Osteoblast (primary cell): ENCODE data around the gene FHIT. TPM values are rescaled to one million over a fixed set of nuclear protein-coding genes. Genes with fewer than 3 reads are reported as not detected.

Source experiments
- DNase-seq: peaks from one replicate; pipeline ENCODE4 v3.0.0; 2011; ENCODE audit warnings: low spot score, mixed read lengths; ENCODE audit not compliant: insufficient read length; ENCODE audit errors: missing footprints
- H2AFZ ChIP-seq: 2 replicates; pipeline ENCODE4 v1.6.0; 2011; ENCODE audit warnings: mild to moderate bottlenecking, low read length
- H3K27ac ChIP-seq: 2 replicates; pipeline ENCODE4 v1.5.1; 2011; ENCODE audit warnings: mild to moderate bottlenecking, low read depth, low read length, moderate library complexity
- H3K27me3 ChIP-seq: 2 replicates; pipeline ENCODE4 v1.6.0; 2012; ENCODE audit warnings: mild to moderate bottlenecking, control low read depth, inconsistent platforms, low read length, moderate library complexity; ENCODE audit not compliant: insufficient read depth
- H3K36me3 ChIP-seq: 2 replicates; pipeline ENCODE4 v1.5.1; 2011; ENCODE audit warnings: mild to moderate bottlenecking, low read length, control low read depth, moderate library complexity; ENCODE audit not compliant: insufficient read depth
- H3K4me1 ChIP-seq: 2 replicates; pipeline ENCODE4 v1.5.1; 2011; ENCODE audit warnings: mild to moderate bottlenecking, low read length, control low read depth, moderate library complexity; ENCODE audit not compliant: insufficient read depth
- H3K4me2 ChIP-seq: 2 replicates; pipeline ENCODE4 v1.6.0; 2011; ENCODE audit warnings: mild to moderate bottlenecking, low read length; ENCODE audit not compliant: insufficient read depth
- H3K4me3 ChIP-seq: fragments of 200-600 bp; sonication (generic); 3 replicates; pipeline ENCODE4 v1.5.1; 2012; ENCODE audit warnings: mild to moderate bottlenecking, low read length, inconsistent platforms; ENCODE audit not compliant: insufficient read depth
- H3K79me2 ChIP-seq: 2 replicates; pipeline ENCODE4 v1.6.0; 2012; ENCODE audit warnings: mild to moderate bottlenecking, low read length, control low read depth, inconsistent platforms; ENCODE audit not compliant: insufficient read depth
- H3K9me3 ChIP-seq: 2 replicates; pipeline ENCODE4 v1.5.1; 2011; ENCODE audit warnings: low read depth, low read length, control low read depth
- H4K20me1 ChIP-seq: 2 replicates; pipeline ENCODE4 v1.6.0; 2012; ENCODE audit warnings: mild to moderate bottlenecking, low read length, control low read depth; ENCODE audit not compliant: insufficient read depth
- total RNA-seq: library from RNA; depleted of rRNA; stranded (reverse); fragments of >200 nt; gene quantifications from 2 replicates; pipeline ENCODE4 v1.2.3, GENCODE V29; 2012
- TF ChIP-seq, protein P1 (sequence below): IDR thresholded peaks from 2 replicates; pipeline ENCODE4 v1.5.1; 2011; ENCODE audit warnings: mild to moderate bottlenecking, low read depth, low read length, moderate library complexity; ENCODE audit errors: extremely low read depth

Gene FHIT
- total RNA-seq, 1 donor: 3.3 TPM

DNA sequence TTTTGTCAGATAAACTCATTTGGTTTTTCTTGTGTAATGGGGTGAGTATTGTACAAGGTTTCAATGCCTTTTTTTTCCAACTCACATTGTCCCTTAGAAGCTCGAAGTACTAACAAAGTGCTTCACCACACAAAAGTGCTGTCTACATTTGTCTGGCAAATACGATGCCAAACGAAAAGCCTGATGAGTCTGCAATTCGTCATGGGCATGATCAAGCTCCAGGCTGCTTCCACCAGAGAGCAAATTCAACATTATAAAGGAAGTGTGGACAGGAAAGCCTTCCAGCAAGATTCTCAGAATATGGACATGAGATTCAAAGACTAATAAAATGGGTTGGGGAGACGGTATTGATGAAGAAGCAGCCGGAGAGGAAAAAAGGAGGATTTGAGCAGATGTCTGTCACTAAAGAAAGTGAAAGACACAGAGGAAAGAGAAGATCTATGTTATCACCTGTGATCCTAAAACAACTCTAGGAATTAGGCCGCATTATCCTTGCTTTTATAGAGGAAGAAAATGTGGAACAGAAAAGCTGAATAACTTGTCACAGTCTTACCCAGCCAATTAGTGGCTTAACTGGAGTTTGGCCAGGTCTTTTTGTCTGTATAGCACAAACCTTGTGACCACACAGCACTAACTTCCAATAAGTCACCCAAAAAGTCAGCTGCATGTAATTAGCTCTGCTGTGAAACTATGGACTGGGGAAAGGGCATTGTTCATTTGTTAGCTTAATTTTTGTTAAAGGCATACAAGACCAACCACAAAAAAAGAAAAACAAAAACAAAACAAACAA is 494.8 kb downstream of the FHIT start:
- Histone ChIP-seq H3K4me2 (peak overlapping the region; percentile 36), H3K79me2 (no peaks in the 10 kb centered on the region), H3K4me3 (no peak overlapping the region), H2AFZ (peak overlapping the region; percentile 36), H4K20me1 (no peaks in the 10 kb centered on the region), H3K4me1 (no peaks in the 10 kb centered on the region), H3K36me3 (no peaks in the 10 kb centered on the region), H3K9me3 (no peaks in the 10 kb centered on the region), H3K27me3 (no peaks in the 10 kb centered on the region), H3K27ac (no peak overlapping the region)
- TF ChIP-seq, protein P1, sequence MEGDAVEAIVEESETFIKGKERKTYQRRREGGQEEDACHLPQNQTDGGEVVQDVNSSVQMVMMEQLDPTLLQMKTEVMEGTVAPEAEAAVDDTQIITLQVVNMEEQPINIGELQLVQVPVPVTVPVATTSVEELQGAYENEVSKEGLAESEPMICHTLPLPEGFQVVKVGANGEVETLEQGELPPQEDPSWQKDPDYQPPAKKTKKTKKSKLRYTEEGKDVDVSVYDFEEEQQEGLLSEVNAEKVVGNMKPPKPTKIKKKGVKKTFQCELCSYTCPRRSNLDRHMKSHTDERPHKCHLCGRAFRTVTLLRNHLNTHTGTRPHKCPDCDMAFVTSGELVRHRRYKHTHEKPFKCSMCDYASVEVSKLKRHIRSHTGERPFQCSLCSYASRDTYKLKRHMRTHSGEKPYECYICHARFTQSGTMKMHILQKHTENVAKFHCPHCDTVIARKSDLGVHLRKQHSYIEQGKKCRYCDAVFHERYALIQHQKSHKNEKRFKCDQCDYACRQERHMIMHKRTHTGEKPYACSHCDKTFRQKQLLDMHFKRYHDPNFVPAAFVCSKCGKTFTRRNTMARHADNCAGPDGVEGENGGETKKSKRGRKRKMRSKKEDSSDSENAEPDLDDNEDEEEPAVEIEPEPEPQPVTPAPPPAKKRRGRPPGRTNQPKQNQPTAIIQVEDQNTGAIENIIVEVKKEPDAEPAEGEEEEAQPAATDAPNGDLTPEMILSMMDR: no peak
- no peak for DNase-seq

DNA sequence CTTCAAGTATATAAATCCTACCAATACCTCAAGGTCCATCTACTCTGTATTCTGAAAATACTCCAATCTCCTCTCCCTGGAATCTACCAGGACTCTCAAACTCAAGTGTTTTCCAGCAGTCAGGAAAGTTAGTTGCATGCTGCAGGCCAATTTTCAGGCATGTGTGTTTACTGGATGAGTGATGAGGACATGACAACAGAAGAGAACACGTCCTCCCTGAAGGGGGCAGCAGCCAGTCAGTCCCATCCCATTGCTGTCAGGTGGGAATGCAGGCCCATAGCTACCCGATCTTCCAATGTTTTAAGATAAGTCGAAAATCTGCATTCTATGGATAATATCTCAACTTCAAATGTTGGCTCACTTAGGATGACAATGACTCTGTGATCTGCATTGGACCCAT is 496.2 kb downstream of the FHIT start:
- Histone ChIP-seq H3K79me2 (no peaks in the 10 kb centered on the region), H2AFZ (no peak overlapping the region), H3K4me2 (no peak overlapping the region), H3K27me3 (no peaks in the 10 kb centered on the region), H3K27ac (no peak overlapping the region), H3K4me3 (no peak overlapping the region), H3K36me3 (no peaks in the 10 kb centered on the region), H3K4me1 (no peaks in the 10 kb centered on the region), H3K9me3 (no peaks in the 10 kb centered on the region), H4K20me1 (no peaks in the 10 kb centered on the region)
- TF ChIP-seq, protein P1: peak; percentile 18
- no peak for DNase-seq

DNA sequence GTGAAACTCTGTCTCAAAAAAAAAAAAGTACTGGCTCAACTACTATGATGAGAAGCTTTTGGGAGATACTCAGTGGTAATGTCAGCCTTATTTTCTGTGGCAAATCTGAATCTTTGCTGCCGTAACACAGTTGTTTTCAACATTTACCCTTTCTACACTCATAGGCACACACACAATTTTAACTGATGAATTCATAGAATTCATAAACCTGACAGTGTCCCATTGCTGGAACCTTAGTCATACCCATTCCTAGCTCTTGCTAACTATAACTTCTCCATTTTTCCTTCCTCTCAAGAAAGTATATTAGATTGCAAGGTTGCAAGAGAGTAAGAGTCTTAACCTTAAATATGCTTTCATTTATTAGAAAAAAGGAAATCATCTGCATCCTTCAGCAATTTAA is 496.6 kb downstream of the FHIT start:
- H3K9me3 ChIP-seq: no peaks in the 10 kb centered on the region
- no peak overlapping the region for H3K27ac ChIP-seq
- no peaks in the 10 kb centered on the region for H3K4me1 ChIP-seq
- no peaks in the 10 kb centered on the region for H4K20me1 ChIP-seq
- H3K27me3 ChIP-seq: no peaks in the 10 kb centered on the region
- H3K36me3 ChIP-seq: no peaks in the 10 kb centered on the region
- DNase-seq: no peak
- no peak overlapping the region for H3K4me3 ChIP-seq
- H3K79me2 ChIP-seq: no peaks in the 10 kb centered on the region
- TF ChIP-seq, protein P1: no peak
- no peak overlapping the region for H3K4me2 ChIP-seq
- no peak overlapping the region for H2AFZ ChIP-seq

DNA sequence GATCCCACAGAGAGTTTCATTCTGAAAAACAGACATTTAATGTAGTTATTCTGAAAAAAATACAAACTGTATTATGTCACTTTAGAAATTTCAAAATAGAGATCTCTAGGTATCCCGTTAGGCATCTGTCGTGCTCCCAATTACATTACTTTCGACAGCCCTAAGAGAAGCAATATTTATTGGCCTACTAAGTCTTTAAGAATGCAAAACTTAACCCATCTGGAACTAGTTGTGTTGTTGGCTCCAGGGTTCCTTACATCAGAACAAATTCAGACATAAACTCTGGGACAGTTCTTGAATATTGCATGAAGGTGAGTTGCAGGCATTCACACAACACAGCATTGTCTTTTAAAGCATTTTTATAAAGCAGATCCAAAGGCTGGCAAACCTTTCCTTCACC is 498.4 kb downstream of the FHIT start:
- H3K4me2 ChIP-seq: no peak overlapping the region
- TF ChIP-seq, protein P1: no peak
- no peaks in the 10 kb centered on the region for H4K20me1 ChIP-seq
- no peaks in the 10 kb centered on the region for H3K36me3 ChIP-seq
- H3K9me3 ChIP-seq: no peaks in the 10 kb centered on the region
- DNase-seq: no peak
- H3K27me3 ChIP-seq: no peaks in the 10 kb centered on the region
- no peaks in the 10 kb centered on the region for H3K4me1 ChIP-seq
- no peak overlapping the region for H2AFZ ChIP-seq
- H3K79me2 ChIP-seq: no peaks in the 10 kb centered on the region
- H3K27ac ChIP-seq: no peak overlapping the region
- H3K4me3 ChIP-seq: no peak overlapping the region
